ENCODE measurements around the gene OXGR1. TPM values are rescaled to one million over a fixed set of nuclear protein-coding genes. Genes with fewer than 3 reads are reported as not detected.

The OXGR1 gene
- not detected in 2 replicates for total RNA-seq (2014; rRNA removed; shearing (Covaris generic))
- total RNA-seq (2022), result not detected in 2 replicates
- not detected for Bru-seq, nascent RNA
- BruChase-seq, experiment 1, labeled RNA remaining after a 6-hour chase, result not detected
- BruChase-seq, experiment 2, labeled RNA remaining after a 2-hour chase, result not detected
- long read RNA-seq, result 0 reads

DNA sequence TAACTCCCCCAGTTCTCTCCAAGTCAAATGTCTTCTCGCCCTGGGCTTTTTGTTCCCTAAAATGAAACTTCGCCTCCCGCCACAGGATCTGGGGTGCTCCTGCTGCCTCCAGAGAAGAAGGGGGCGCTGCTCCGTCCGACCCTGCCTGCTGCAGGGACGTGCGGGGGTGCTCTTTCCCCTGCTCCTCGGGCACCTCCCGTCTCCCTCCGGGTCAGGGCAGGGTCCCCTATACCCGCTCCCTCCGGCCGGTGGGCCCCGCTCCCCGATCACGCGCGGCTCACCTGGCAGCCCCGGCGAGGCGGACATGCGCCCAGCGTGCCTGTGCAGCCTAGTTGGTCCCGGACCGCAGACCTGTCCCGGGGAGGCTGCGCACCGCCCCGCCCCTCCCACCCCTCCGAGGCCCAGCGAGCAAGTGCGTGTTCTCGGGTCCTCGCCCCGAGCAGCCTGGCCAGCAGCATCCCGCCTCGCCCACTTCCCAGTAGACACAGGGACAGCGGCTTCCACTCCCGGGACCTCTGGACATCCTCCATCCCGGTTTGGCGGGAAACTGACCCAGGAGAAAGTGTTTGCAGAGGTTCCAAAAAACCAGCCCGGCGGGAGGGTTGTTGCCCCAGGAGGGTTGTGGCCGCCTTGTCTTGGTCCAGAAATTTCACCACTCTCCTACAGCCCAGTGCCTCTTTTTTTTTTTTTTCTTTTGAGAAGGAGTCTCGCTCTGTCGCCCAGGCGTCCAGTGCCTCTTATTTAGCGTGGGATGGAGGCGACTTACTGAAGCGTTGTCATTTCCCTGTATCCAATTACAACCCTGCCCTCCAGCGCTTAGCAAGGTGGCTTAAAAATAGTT, at the start of gene OXGR1:
TSS of gene OXGR1 (minus strand) at position 460 of the 841 bp plus-strand sequence. CDS start 6,717 bp downstream, outside the sequence.
- TF ChIP-seq, protein P1, sequence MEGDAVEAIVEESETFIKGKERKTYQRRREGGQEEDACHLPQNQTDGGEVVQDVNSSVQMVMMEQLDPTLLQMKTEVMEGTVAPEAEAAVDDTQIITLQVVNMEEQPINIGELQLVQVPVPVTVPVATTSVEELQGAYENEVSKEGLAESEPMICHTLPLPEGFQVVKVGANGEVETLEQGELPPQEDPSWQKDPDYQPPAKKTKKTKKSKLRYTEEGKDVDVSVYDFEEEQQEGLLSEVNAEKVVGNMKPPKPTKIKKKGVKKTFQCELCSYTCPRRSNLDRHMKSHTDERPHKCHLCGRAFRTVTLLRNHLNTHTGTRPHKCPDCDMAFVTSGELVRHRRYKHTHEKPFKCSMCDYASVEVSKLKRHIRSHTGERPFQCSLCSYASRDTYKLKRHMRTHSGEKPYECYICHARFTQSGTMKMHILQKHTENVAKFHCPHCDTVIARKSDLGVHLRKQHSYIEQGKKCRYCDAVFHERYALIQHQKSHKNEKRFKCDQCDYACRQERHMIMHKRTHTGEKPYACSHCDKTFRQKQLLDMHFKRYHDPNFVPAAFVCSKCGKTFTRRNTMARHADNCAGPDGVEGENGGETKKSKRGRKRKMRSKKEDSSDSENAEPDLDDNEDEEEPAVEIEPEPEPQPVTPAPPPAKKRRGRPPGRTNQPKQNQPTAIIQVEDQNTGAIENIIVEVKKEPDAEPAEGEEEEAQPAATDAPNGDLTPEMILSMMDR (conservative IDR thresholded peaks at IDR 0.05; ENCODE audit: low read length), result no peak
- no peak for TF ChIP-seq EZH2phosphoT487 (IDR thresholded peaks at IDR 0.05; ENCODE audit: borderline replicate concordance, low read depth, low read length)
- H3K4me1 ChIP-seq (ENCODE audit: insufficient read depth, low read length, poor library complexity, severe bottlenecking), result peaks cover 24% of the 10 kb centered on the region
- H3K79me2 ChIP-seq (ENCODE audit: insufficient read depth, low read depth, low read length), result no peaks in the 10 kb centered on the region
- no peaks in the 10 kb centered on the region for H3K9me3 ChIP-seq (ENCODE audit: low read length)
- no peak for DNase-seq (ENCODE audit: low spot score)
- ChIA-PET CTCF (ENCODE audit: unreplicated experiment) (no interaction called here), POLR2A (no interaction called here)
- H4K20me1 ChIP-seq (ENCODE audit: insufficient read depth, low read length), result no peaks in the 10 kb centered on the region
- intact Hi-C loops (cut with micrococcal nuclease; ENCODE audit: unreplicated experiment), result no loop called here
- H2AFZ ChIP-seq (ENCODE audit: low read length), result no peak within 1 kb of the TSS
- no peak within 1 kb of the TSS for H3K4me3 ChIP-seq (ENCODE audit: low read depth, low read length, poor library complexity, severe bottlenecking)
- no TSS peak for BruUV-seq (replicated peaks)
- H3K9me2 ChIP-seq (ENCODE audit: insufficient read depth, low read length), result no peaks in the 10 kb centered on the region
- no peak within 1 kb of the TSS for H3K4me2 ChIP-seq (ENCODE audit: low read length)
- no peak within 1 kb of the TSS for H3K27ac ChIP-seq (ENCODE audit: low read depth, low read length, poor library complexity, severe bottlenecking)
- no peaks in the 10 kb centered on the region for H3K36me3 ChIP-seq (ENCODE audit: insufficient read depth, low read length)

DNA sequence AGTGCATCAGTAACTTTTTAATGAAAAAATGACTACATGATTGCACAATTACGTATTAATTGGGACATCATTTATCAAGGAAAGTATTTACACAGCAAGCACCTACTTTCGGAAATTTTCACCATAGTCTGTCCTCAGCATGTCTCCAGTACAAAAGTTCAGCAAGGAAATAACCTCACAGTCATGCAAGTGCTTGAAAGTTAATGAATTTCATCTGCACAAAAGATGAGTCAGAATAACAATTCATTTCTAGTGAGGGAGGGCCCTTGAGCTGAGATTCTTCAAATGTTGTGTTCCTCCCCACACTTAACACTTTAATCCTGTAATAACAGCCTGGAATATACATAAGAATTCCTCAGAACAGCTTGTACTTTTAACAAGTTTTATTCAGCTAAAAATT, 49.0 kb upstream of the OXGR1 start:
- POLR2A ChIA-PET, result no interaction called here
- H3K9me3 ChIP-seq (ENCODE audit: low read length), result no peaks in the 10 kb centered on the region
- CTCF ChIA-PET (ENCODE audit: unreplicated experiment), result no interaction called here
- intact Hi-C loops (cut with micrococcal nuclease; ENCODE audit: unreplicated experiment), result no loop called here
- no peak for DNase-seq (ENCODE audit: low spot score)
- no peaks in the 10 kb centered on the region for H3K4me1 ChIP-seq (ENCODE audit: insufficient read depth, low read length, poor library complexity, severe bottlenecking)
- no peak overlapping the region for H3K4me3 ChIP-seq (ENCODE audit: low read depth, low read length, poor library complexity, severe bottlenecking)
- no peak overlapping the region for H3K4me2 ChIP-seq (ENCODE audit: low read length)
- no peak for TF ChIP-seq EZH2phosphoT487 (IDR thresholded peaks at IDR 0.05; ENCODE audit: borderline replicate concordance, low read depth, low read length)
- TF ChIP-seq, protein P1 (conservative IDR thresholded peaks at IDR 0.05; ENCODE audit: low read length), result no peak
- H4K20me1 ChIP-seq (ENCODE audit: insufficient read depth, low read length), result no peaks in the 10 kb centered on the region
- H3K79me2 ChIP-seq (ENCODE audit: insufficient read depth, low read depth, low read length), result no peaks in the 10 kb centered on the region
- H2AFZ ChIP-seq (ENCODE audit: low read length), result no peak overlapping the region
- no peak overlapping the region for H3K27ac ChIP-seq (ENCODE audit: low read depth, low read length, poor library complexity, severe bottlenecking)
- no peaks in the 10 kb centered on the region for H3K36me3 ChIP-seq (ENCODE audit: insufficient read depth, low read length)
- no peaks in the 10 kb centered on the region for H3K9me2 ChIP-seq (ENCODE audit: insufficient read depth, low read length)
- no TSS peak for BruUV-seq (replicated peaks)

Data from OCI-LY7 (cell line).